ENCODE measurements around the gene CDR2L.

CDR2L gene

DNA sequence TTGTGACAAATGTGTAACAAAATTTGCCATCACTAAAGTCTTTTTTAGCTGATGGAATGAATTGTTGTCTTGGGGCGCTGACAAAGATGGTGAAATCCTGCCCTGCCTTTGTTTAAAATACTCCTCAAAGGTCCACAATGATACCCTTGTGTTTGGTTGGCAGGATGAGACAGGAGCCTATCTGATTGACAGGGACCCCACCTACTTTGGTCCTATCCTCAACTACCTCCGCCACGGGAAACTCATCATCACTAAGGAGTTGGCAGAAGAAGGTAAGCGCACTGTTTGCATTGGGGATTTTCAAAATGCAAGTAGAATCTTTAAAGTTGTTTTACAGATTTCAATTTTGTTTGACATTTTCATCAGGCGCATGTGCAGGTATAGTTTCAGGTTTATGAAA is 61.6 kb downstream of the CDR2L start:
- TF ChIP-seq, protein P1, sequence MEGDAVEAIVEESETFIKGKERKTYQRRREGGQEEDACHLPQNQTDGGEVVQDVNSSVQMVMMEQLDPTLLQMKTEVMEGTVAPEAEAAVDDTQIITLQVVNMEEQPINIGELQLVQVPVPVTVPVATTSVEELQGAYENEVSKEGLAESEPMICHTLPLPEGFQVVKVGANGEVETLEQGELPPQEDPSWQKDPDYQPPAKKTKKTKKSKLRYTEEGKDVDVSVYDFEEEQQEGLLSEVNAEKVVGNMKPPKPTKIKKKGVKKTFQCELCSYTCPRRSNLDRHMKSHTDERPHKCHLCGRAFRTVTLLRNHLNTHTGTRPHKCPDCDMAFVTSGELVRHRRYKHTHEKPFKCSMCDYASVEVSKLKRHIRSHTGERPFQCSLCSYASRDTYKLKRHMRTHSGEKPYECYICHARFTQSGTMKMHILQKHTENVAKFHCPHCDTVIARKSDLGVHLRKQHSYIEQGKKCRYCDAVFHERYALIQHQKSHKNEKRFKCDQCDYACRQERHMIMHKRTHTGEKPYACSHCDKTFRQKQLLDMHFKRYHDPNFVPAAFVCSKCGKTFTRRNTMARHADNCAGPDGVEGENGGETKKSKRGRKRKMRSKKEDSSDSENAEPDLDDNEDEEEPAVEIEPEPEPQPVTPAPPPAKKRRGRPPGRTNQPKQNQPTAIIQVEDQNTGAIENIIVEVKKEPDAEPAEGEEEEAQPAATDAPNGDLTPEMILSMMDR (IDR thresholded peaks at IDR 0.05; ENCODE audit: low read depth, low read length): no peak
- DNase-seq (ENCODE audit: extremely low read depth, low read depth): no peak

DNA sequence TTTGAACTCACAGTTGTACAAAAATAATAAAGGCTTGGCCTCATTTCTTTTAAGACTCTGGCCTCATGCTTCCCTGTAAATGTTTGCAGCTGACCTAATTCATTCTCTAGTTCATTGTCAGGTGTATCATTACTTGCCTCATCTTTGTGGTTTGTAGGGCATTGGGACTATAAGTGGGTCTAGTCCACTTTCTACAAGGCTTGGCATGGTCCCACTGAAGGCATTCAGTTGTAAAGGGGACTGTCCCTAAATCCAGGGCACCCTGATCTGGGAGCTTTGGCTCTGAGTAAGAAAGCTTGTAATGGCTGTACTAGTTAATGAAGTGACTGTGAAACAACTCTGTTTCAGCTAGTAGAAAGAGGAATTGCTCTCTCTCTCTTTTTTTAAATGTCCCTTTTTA is 62.3 kb downstream of the CDR2L start:
- TF ChIP-seq, protein P1 (IDR thresholded peaks at IDR 0.05; ENCODE audit: low read depth, low read length): no peak
- no peak for DNase-seq (ENCODE audit: extremely low read depth, low read depth)

DNA sequence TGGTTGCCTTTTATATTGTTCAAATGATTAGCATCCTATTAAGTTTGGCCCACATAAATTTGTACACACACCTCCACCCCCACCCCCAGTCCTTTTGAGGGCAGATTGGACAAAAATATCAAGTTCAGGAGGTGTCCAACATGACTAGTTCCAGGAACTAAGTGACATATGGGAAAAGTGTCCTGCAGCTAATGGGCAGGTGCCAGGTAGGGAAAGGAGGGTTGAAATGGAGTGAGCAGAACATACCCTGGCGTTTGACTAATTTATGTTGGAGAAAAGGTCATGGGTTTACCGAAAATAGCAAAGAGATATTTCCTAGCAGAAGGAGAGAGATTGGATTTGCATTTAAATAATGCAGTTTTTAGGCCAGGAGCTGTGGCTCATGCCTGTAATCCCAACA is 64.5 kb downstream of the CDR2L start:
- DNase-seq (ENCODE audit: extremely low read depth, low read depth): no peak
- TF ChIP-seq, protein P1 (IDR thresholded peaks at IDR 0.05; ENCODE audit: low read depth, low read length): no peak
